H9 (cell line): ENCODE data around the gene MINDY4B. TPM values are rescaled to one million over a fixed set of nuclear protein-coding genes. Genes with fewer than 3 reads are reported as not detected.

Experiments used
- DNase-seq: peaks from one replicate; pipeline ENCODE4 v3.0.0-alpha.2; 2017
- H2AFZ ChIP-seq: one replicate; pipeline ENCODE4 v1.6.1; 2013; ENCODE audit warnings: mild to moderate bottlenecking, low read length, control low read depth, moderate library complexity
- H2AK5ac ChIP-seq: 2 replicates; pipeline ENCODE4 v1.6.1; 2013; ENCODE audit warnings: low read length, control low read depth, mixed read lengths; ENCODE audit not compliant: insufficient read length
- H2BK120ac ChIP-seq: one replicate; pipeline ENCODE4 v1.6.1; 2013; ENCODE audit warnings: low read depth, mild to moderate bottlenecking, low read length, control low read depth, inconsistent platforms; ENCODE audit not compliant: poor library complexity, severe bottlenecking
- H2BK12ac ChIP-seq: 2 replicates; pipeline ENCODE4 v1.6.1; 2013; ENCODE audit warnings: low read length, control low read depth, mixed read lengths, low read depth; ENCODE audit not compliant: insufficient read length
- H2BK15ac ChIP-seq: 2 replicates; pipeline ENCODE4 v1.6.1; 2013; ENCODE audit warnings: low read depth, low read length, control low read depth
- H2BK20ac ChIP-seq: one replicate; pipeline ENCODE4 v1.6.1; 2013; ENCODE audit warnings: low read depth, mild to moderate bottlenecking, low read length, control low read depth, inconsistent platforms; ENCODE audit not compliant: poor library complexity, severe bottlenecking
- H2BK5ac ChIP-seq: 2 replicates; pipeline ENCODE4 v1.6.1; 2013; ENCODE audit warnings: low read length, control low read depth, mixed read lengths; ENCODE audit not compliant: insufficient read length
- H3K14ac ChIP-seq: 2 replicates; pipeline ENCODE4 v1.6.1; 2013; ENCODE audit warnings: low read length, control low read depth; ENCODE audit not compliant: insufficient read depth
- H3K18ac ChIP-seq: 2 replicates; pipeline ENCODE4 v1.6.1; 2013; ENCODE audit warnings: low read depth, mild to moderate bottlenecking, mixed read lengths, low read length, control low read depth; ENCODE audit not compliant: insufficient read length
- H3K23ac ChIP-seq: 2 replicates; pipeline ENCODE4 v1.6.1; 2013; ENCODE audit warnings: low read length, control low read depth, mixed read lengths, low read depth; ENCODE audit not compliant: insufficient read length
- H3K23me2 ChIP-seq: 2 replicates; pipeline ENCODE4 v1.6.1; 2013; ENCODE audit warnings: low read depth, mild to moderate bottlenecking, mixed read lengths, low read length, control low read depth; ENCODE audit not compliant: insufficient read length, poor library complexity, severe bottlenecking
- H3K27ac ChIP-seq: 2 replicates; pipeline ENCODE4 v1.5.1; 2013; ENCODE audit warnings: low read length, control low read depth, mixed read lengths, low read depth; ENCODE audit not compliant: insufficient read length
- H3K27me3 ChIP-seq: 2 replicates; pipeline ENCODE4 v1.6.1; 2013; ENCODE audit warnings: low read length, control low read depth, inconsistent platforms; ENCODE audit not compliant: insufficient read depth
- H3K4ac ChIP-seq: 2 replicates; pipeline ENCODE4 v1.6.1; 2013; ENCODE audit warnings: low read depth, mild to moderate bottlenecking, control low read depth, inconsistent platforms, low read length, moderate library complexity
- H3K4me1 ChIP-seq: 2 replicates; pipeline ENCODE4 v1.6.1; 2013; ENCODE audit warnings: low read length, control low read depth, inconsistent platforms; ENCODE audit not compliant: insufficient read depth
- H3K4me2 ChIP-seq: 2 replicates; pipeline ENCODE4 v1.6.1; 2013; ENCODE audit warnings: low read length, control low read depth, mixed read lengths; ENCODE audit not compliant: insufficient read length, insufficient read depth
- H3K56ac ChIP-seq: 2 replicates; pipeline ENCODE4 v1.6.1; 2013; ENCODE audit warnings: low read depth, mild to moderate bottlenecking, mixed read lengths, low read length, control low read depth; ENCODE audit not compliant: insufficient read length
- H3K79me1 ChIP-seq: 2 replicates; pipeline ENCODE4 v1.6.1; 2013; ENCODE audit warnings: low read depth, mild to moderate bottlenecking, moderate library complexity, low read length, control low read depth, inconsistent platforms; ENCODE audit not compliant: insufficient read depth, poor library complexity, severe bottlenecking
- H3K79me2 ChIP-seq: 2 replicates; pipeline ENCODE4 v1.6.1; 2013; ENCODE audit warnings: low read length, control low read depth, inconsistent platforms; ENCODE audit not compliant: insufficient read depth
- H3K9ac ChIP-seq: 2 replicates; pipeline ENCODE4 v1.6.1; 2013; ENCODE audit warnings: low read length, control low read depth, mixed read lengths; ENCODE audit not compliant: insufficient read length; ENCODE audit errors: extremely low read depth
- H3K9me3 ChIP-seq: one replicate; pipeline ENCODE4 v1.6.1; 2013; ENCODE audit warnings: low read depth, low read length, inconsistent platforms; ENCODE audit not compliant: control insufficient read depth
- H3T11ph ChIP-seq: one replicate; pipeline ENCODE4 v1.6.1; 2013; ENCODE audit warnings: mild to moderate bottlenecking, low read length, control low read depth, inconsistent platforms
- H4K20me1 ChIP-seq: one replicate; pipeline ENCODE4 v1.6.1; 2013; ENCODE audit not compliant: control insufficient read depth, insufficient read length, insufficient read depth
- H4K5ac ChIP-seq: 2 replicates; pipeline ENCODE4 v1.6.1; 2013; ENCODE audit warnings: low read depth, mild to moderate bottlenecking, mixed read lengths, low read length, control low read depth; ENCODE audit not compliant: insufficient read length
- H4K8ac ChIP-seq: replicated peaks from 2 replicates; pipeline ENCODE4 v1.6.1; 2013; ENCODE audit warnings: low read length, control low read depth, mixed read lengths, low read depth; ENCODE audit not compliant: insufficient read length
- H4K91ac ChIP-seq: 2 replicates; pipeline ENCODE4 v1.6.1; 2013; ENCODE audit warnings: low read depth, mild to moderate bottlenecking, moderate library complexity, mixed read lengths, low read length, control low read depth; ENCODE audit not compliant: insufficient read length
- H3K27ac Mint-ChIP-seq, 3 experiments: 2 replicates in 2 of 3; 3 replicates in 1 of 3; pipeline ENCODE4 v1.8.0; 2020 to 2021; ENCODE audit warnings: mixed read lengths in 3 of 3, mild to moderate bottlenecking in 1 of 3, moderate library complexity in 1 of 3
- H3K27me3 Mint-ChIP-seq: 2 replicates; pipeline ENCODE4 v1.8.0; 2021; ENCODE audit warnings: low read depth, mild to moderate bottlenecking, moderate library complexity, mixed read lengths
- H3K36me3 Mint-ChIP-seq, 3 experiments: 2 replicates in 2 of 3; 3 replicates in 1 of 3; pipeline ENCODE4 v1.8.0; 2020 to 2021; ENCODE audit warnings: low read depth in 3 of 3, mixed read lengths in 3 of 3; ENCODE audit not compliant: insufficient read depth in 1 of 3
- H3K4me1 Mint-ChIP-seq, 2 experiments: 2 replicates each; pipeline ENCODE4 v1.8.0; 2020; ENCODE audit warnings: mixed read lengths in 2 of 2
- H3K4me3 Mint-ChIP-seq, 2 experiments: 2 replicates in 1 of 2; 3 replicates in 1 of 2; pipeline ENCODE4 v1.8.0; 2020 to 2021; ENCODE audit warnings: mild to moderate bottlenecking in 2 of 2, mixed read lengths in 2 of 2, moderate library complexity in 1 of 2
- H3K9me3 Mint-ChIP-seq, 2 experiments: 2 replicates in 1 of 2; 3 replicates in 1 of 2; pipeline ENCODE4 v1.8.0; 2020; ENCODE audit warnings: mild to moderate bottlenecking in 2 of 2, mixed read lengths in 2 of 2, moderate library complexity in 1 of 2
- CTCF ChIP-seq: fragments of 200-600 bp; sonication (generic); conservative IDR thresholded peaks from 3 replicates; pipeline ENCODE4 v1.8.0; 2021; ENCODE audit warnings: antibody characterized with exemption, mild to moderate bottlenecking
- WGBS: extraction: QIAGEN DNeasy Blood & Tissue Kit; methylation state at CpG from one replicate; pipeline ENCODE4 v1.1.7; 2013; ENCODE audit warnings: missing lambda C conversion rate, low lambda C conversion rate, mixed read lengths; ENCODE audit not compliant: insufficient read length; ENCODE audit errors: extremely low coverage; 5-methylcytosine and 5-hydroxymethylcytosine counted together
- total RNA-seq: library from RNA; stranded (reverse); gene quantifications from 2 replicates; pipeline ENCODE4 v1.2.1, GENCODE V29; 2021

MINDY4B gene
- total RNA-seq, 1 experiment from 2014 or later: not detected

GRCh38 chr3:150876611-150877265 lies 28.5 kb downstream of the MINDY4B start:
- no peak for TF ChIP-seq CTCF
- Mint-ChIP-seq H3K9me3 (no peaks in the 10 kb centered on the region), H3K36me3 (no peaks in the 10 kb centered on the region), H3K27ac (no peak overlapping the region; a peak in 1 of 7 replicates), H3K27me3 (peaks cover 1% of the 10 kb centered on the region; the same call in 1 of the 2 replicates), H3K4me3 (no peak overlapping the region), H3K4me1 (no peaks in the 10 kb centered on the region)
- no peak overlapping the region for H3K4ac ChIP-seq
- H3K27me3 ChIP-seq: no peaks in the 10 kb centered on the region
- H3K79me2 ChIP-seq: no peaks in the 10 kb centered on the region
- no peak overlapping the region for H3K14ac ChIP-seq
- no peak overlapping the region for H2BK120ac ChIP-seq
- H3K23ac ChIP-seq: no peak overlapping the region
- no peak overlapping the region for H4K91ac ChIP-seq
- no peaks in the 10 kb centered on the region for H3K23me2 ChIP-seq
- H2BK5ac ChIP-seq: no peak overlapping the region
- no peak overlapping the region for H3K18ac ChIP-seq
- H4K8ac ChIP-seq: no peak overlapping the region
- H2AK5ac ChIP-seq: no peak overlapping the region
- no peak overlapping the region for H3K56ac ChIP-seq
- no peak overlapping the region for H3K9ac ChIP-seq
- DNase-seq: no peak
- H3K4me2 ChIP-seq: no peak overlapping the region
- H2BK15ac ChIP-seq: no peak overlapping the region
- H4K5ac ChIP-seq: no peak overlapping the region
- H2AFZ ChIP-seq: no peak overlapping the region
- no peak overlapping the region for H3T11ph ChIP-seq
- no peaks in the 10 kb centered on the region for H3K4me1 ChIP-seq
- no peaks in the 10 kb centered on the region for H3K9me3 ChIP-seq
- H3K27ac ChIP-seq: no peak overlapping the region
- no peak overlapping the region for H2BK20ac ChIP-seq
- no peaks in the 10 kb centered on the region for H3K79me1 ChIP-seq
- WGBS: no CpG with 5 or more reads among the region's 6 CpGs
- H4K20me1 ChIP-seq: no peaks in the 10 kb centered on the region
- H2BK12ac ChIP-seq: no peak overlapping the region
